GM06990 (cell line): ENCODE measurements around the gene MDH1.

Experiments used
- DNase-seq: peaks from one replicate; pipeline ENCODE4 v3.0.0-alpha.2; 2011; ENCODE audit not compliant: insufficient read length; ENCODE audit errors: extremely low read depth
- H3K27me3 ChIP-seq: replicated peaks from 2 replicates; pipeline ENCODE4 v1.6.0; 2011; ENCODE audit warnings: low read length; ENCODE audit not compliant: control insufficient read depth, insufficient read depth
- H3K36me3 ChIP-seq: 2 replicates; pipeline ENCODE4 v1.5.1; 2011; ENCODE audit warnings: low read length; ENCODE audit not compliant: control insufficient read depth, insufficient read depth
- H3K4me3 ChIP-seq: replicated peaks from 2 replicates; pipeline ENCODE4 v1.5.1; 2011; ENCODE audit warnings: low read depth, mild to moderate bottlenecking, control low read depth, low read length
- CTCF ChIP-seq: IDR thresholded peaks from 2 replicates; pipeline ENCODE4 v1.5.1; 2011; ENCODE audit warnings: low read length, control low read depth, mild to moderate bottlenecking, inconsistent platforms; ENCODE audit not compliant: insufficient read depth, poor library complexity, severe bottlenecking

MDH1 gene

GRCh38 chr2:63631501-63631900 lies 42.7 kb downstream of the MDH1 start:
- DNase-seq: no peak
- H3K27me3 ChIP-seq: no peaks in the 10 kb centered on the region
- no peak overlapping the region for H3K4me3 ChIP-seq
- H3K36me3 ChIP-seq: no peaks in the 10 kb centered on the region
- no peak for TF ChIP-seq CTCF

GRCh38 chr2:63632382-63632781 lies 43.6 kb downstream of the MDH1 start:
- TF ChIP-seq CTCF: no peak
- Histone ChIP-seq H3K27me3 (no peaks in the 10 kb centered on the region), H3K4me3 (no peak overlapping the region), H3K36me3 (no peaks in the 10 kb centered on the region)
- DNase-seq: no peak

GRCh38 chr2:63639344-63639743 lies 50.6 kb downstream of the MDH1 start:
- Histone ChIP-seq H3K36me3 (no peaks in the 10 kb centered on the region), H3K4me3 (no peak overlapping the region), H3K27me3 (no peaks in the 10 kb centered on the region)
- TF ChIP-seq CTCF: no peak
- DNase-seq: no peak

GRCh38 chr2:63642946-63643345 lies 54.2 kb downstream of the MDH1 start:
- Histone ChIP-seq H3K36me3 (no peaks in the 10 kb centered on the region), H3K4me3 (no peak overlapping the region), H3K27me3 (no peaks in the 10 kb centered on the region)
- no peak for TF ChIP-seq CTCF
- DNase-seq: no peak

GRCh38 chr2:63643486-63643885 lies 54.7 kb downstream of the MDH1 start:
- DNase-seq: no peak
- Histone ChIP-seq H3K4me3 (no peak overlapping the region), H3K27me3 (no peaks in the 10 kb centered on the region), H3K36me3 (no peaks in the 10 kb centered on the region)
- no peak for TF ChIP-seq CTCF

GRCh38 chr2:63648632-63649031 lies 59.9 kb downstream of the MDH1 start:
- DNase-seq: no peak
- Histone ChIP-seq H3K36me3 (no peaks in the 10 kb centered on the region), H3K4me3 (no peak overlapping the region), H3K27me3 (no peaks in the 10 kb centered on the region)
- TF ChIP-seq CTCF: no peak
